NCI-H69 (cell line): ENCODE results near the gene LAMA1.
A peak's percentile ranks its signal among the peaks of the same experiment; 100 is the strongest.
"Not testable (repeated sequence)": the region's sequence is repeated elsewhere in the genome, so short reads cannot be mapped to it uniquely, and the experiment has no call there.

ENCODE experiments used
- DNase-seq: peaks from one replicate; lab custom pipeline; 2025; lab: John Stamatoyannopoulos, UW

The LAMA1 gene

GRCh38 chr18:6949800-6950586, 167.6 kb downstream of the LAMA1 start:
- DNase-seq, result peak; percentile 16

GRCh38 chr18:6948281-6949055, 169.1 kb downstream of the LAMA1 start:
- no peak for DNase-seq

- DNase-seq, result no peak
Measured at GRCh38 chr18:6947338-6948030, 170.1 kb downstream of the LAMA1 start.

GRCh38 chr18:6943143-6943542, 174.5 kb downstream of the LAMA1 start:
- no peak for DNase-seq

- no peak for DNase-seq
Measured at GRCh38 chr18:6942742-6943141, 174.9 kb downstream of the LAMA1 start.

- DNase-seq, result no peak
Measured at GRCh38 chr18:6941996-6942395, 175.6 kb downstream of the LAMA1 start.

- no peak for DNase-seq
Measured at GRCh38 chr18:6940451-6940850, 177.1 kb downstream of the LAMA1 start.

- DNase-seq, result no peak
Measured at GRCh38 chr18:6939972-6940371, 177.6 kb downstream of the LAMA1 start.

GRCh38 chr18:6938403-6938802, 179.2 kb downstream of the LAMA1 start:
- DNase-seq, result not testable (repeated sequence)

- no peak for DNase-seq
Measured at GRCh38 chr18:6938003-6938402, 179.6 kb downstream of the LAMA1 start.

- DNase-seq, result no peak
Measured at GRCh38 chr18:6934859-6935258, 182.7 kb downstream of the LAMA1 start.

- DNase-seq, result peak; percentile 95
Measured at GRCh38 chr18:6929370-6930102, 188.1 kb downstream of the LAMA1 start.

- DNase-seq, result no peak
Measured at GRCh38 chr18:6928359-6928758, 189.2 kb downstream of the LAMA1 start.

GRCh38 chr18:6927153-6927552, 190.4 kb downstream of the LAMA1 start:
- no peak for DNase-seq

GRCh38 chr18:6923220-6923619, 194.4 kb downstream of the LAMA1 start:
- no peak for DNase-seq

GRCh38 chr18:6921571-6921970, 196.0 kb downstream of the LAMA1 start:
- DNase-seq, result no peak

- peak; percentile 89 for DNase-seq
Measured at GRCh38 chr18:6920099-6920955, 197.3 kb downstream of the LAMA1 start.

GRCh38 chr18:6917072-6917471, 200.5 kb downstream of the LAMA1 start:
- DNase-seq, result no peak

- DNase-seq, result no peak
Measured at GRCh38 chr18:6901286-6901926, 216.2 kb downstream of the LAMA1 start.

GRCh38 chr18:6891788-6892187, 225.8 kb downstream of the LAMA1 start:
- DNase-seq, result no peak
